Cerebellar nuclear complex (tissue), 1 donor: ENCODE data around the gene PPTC7.
"Not testable (repeated sequence)": the region's sequence is repeated elsewhere in the genome, so short reads cannot be mapped to it uniquely, and the experiment has no call there.

Experiments
- DNase-seq, 2 experiments: peaks; one replicate each; lab custom pipeline; 2025; lab: John Stamatoyannopoulos, UW

Gene PPTC7

GRCh38 chr12:110583137-110584059, at the start of gene PPTC7:
PPTC7 (minus strand) TSS chr12:110583318; CDS start chr12:110583031, 287 bp downstream.
- DNase-seq: peak; percentile 81 to 91

- no peak for DNase-seq
Measured at GRCh38 chr12:110627500-110628195, 44.5 kb upstream of the PPTC7 start.

GRCh38 chr12:110622582-110622981, 39.5 kb upstream of the PPTC7 start:
- DNase-seq: no peak

- no peak for DNase-seq
Measured at GRCh38 chr12:110619534-110619953, 36.4 kb upstream of the PPTC7 start.

GRCh38 chr12:110616471-110617115, 33.5 kb upstream of the PPTC7 start:
- no peak for DNase-seq

GRCh38 chr12:110615171-110615570, 32.1 kb upstream of the PPTC7 start:
- DNase-seq: no peak

- DNase-seq: peak; percentile 51 to 89
Measured at GRCh38 chr12:110613771-110614684, 30.9 kb upstream of the PPTC7 start, which contains the start of gene TCTN1. TCTN1 (plus strand) TSS chr12:110614129; CDS start chr12:110614183, 54 bp downstream.

GRCh38 chr12:110613071-110613770, 30.1 kb upstream of the PPTC7 start:
- no peak for DNase-seq

- DNase-seq: no peak
Measured at GRCh38 chr12:110606253-110606611, 23.1 kb upstream of the PPTC7 start.

- DNase-seq: not testable (repeated sequence)
Measured at GRCh38 chr12:110602085-110602814, 19.1 kb upstream of the PPTC7 start.

- DNase-seq: no peak
Measured at GRCh38 chr12:110600254-110600653, 17.1 kb upstream of the PPTC7 start.

GRCh38 chr12:110599334-110599733, 16.2 kb upstream of the PPTC7 start:
- no peak for DNase-seq

- no peak for DNase-seq
Measured at GRCh38 chr12:110597885-110598284, 14.8 kb upstream of the PPTC7 start.

- not testable (repeated sequence) for DNase-seq
Measured at GRCh38 chr12:110592919-110593318, 9.8 kb upstream of the PPTC7 start.

- no peak for DNase-seq
Measured at GRCh38 chr12:110592078-110592477, 9.0 kb upstream of the PPTC7 start.

GRCh38 chr12:110591451-110592051, 8.4 kb upstream of the PPTC7 start:
- no peak for DNase-seq

- DNase-seq: no peak
Measured at GRCh38 chr12:110590806-110591326, 7.7 kb upstream of the PPTC7 start.

GRCh38 chr12:110590059-110590458, 6.9 kb upstream of the PPTC7 start:
- DNase-seq: no peak

- not testable (repeated sequence) for DNase-seq
Measured at GRCh38 chr12:110587102-110587501, 4.0 kb upstream of the PPTC7 start.
